ENCODE measurements around the gene BAZ2B.
"Not testable (repeated sequence)": the region's sequence is repeated elsewhere in the genome, so short reads cannot be mapped to it uniquely, and the experiment has no call there.

Gene BAZ2B

GRCh38 chr2:159616286-159616701 lies at the start of gene BAZ2B:
BAZ2B (minus strand) TSS chr2:159616548; CDS start chr2:159478719, 137,829 bp downstream.
- DNase-seq, result peak in 1 of 2 experiments; percentile 40

GRCh38 chr2:159661286-159661685 lies 44.9 kb upstream of the BAZ2B start:
- DNase-seq, result no peak

- DNase-seq, result no peak
Measured at GRCh38 chr2:159658881-159659873, 42.8 kb upstream of the BAZ2B start.

- DNase-seq, result no peak
Measured at GRCh38 chr2:159653962-159654361, 37.6 kb upstream of the BAZ2B start.

- no peak for DNase-seq
Measured at GRCh38 chr2:159651884-159652283, 35.5 kb upstream of the BAZ2B start.

- DNase-seq, result no peak
Measured at GRCh38 chr2:159650574-159650973, 34.2 kb upstream of the BAZ2B start.

- no peak for DNase-seq
Measured at GRCh38 chr2:159648643-159649042, 32.3 kb upstream of the BAZ2B start.

- DNase-seq, result no peak
Measured at GRCh38 chr2:159647667-159648066, 31.3 kb upstream of the BAZ2B start.

- no peak for DNase-seq
Measured at GRCh38 chr2:159640176-159640575, 23.8 kb upstream of the BAZ2B start.

- DNase-seq, result no peak
Measured at GRCh38 chr2:159639712-159640111, 23.4 kb upstream of the BAZ2B start.

- no peak for DNase-seq
Measured at GRCh38 chr2:159639071-159639470, 22.7 kb upstream of the BAZ2B start.

GRCh38 chr2:159637988-159638501 lies 21.7 kb upstream of the BAZ2B start:
- DNase-seq, result no peak

- DNase-seq, result no peak
Measured at GRCh38 chr2:159637240-159637639, 20.9 kb upstream of the BAZ2B start.

GRCh38 chr2:159635006-159635789 lies 18.9 kb upstream of the BAZ2B start:
- DNase-seq, result no peak

- DNase-seq, result no peak
Measured at GRCh38 chr2:159633219-159633618, 16.9 kb upstream of the BAZ2B start.

GRCh38 chr2:159625628-159626027 lies 9.3 kb upstream of the BAZ2B start:
- DNase-seq, result not testable (repeated sequence)

- no peak for DNase-seq
Measured at GRCh38 chr2:159623436-159623835, 7.1 kb upstream of the BAZ2B start.

GRCh38 chr2:159622966-159623365 lies 6.6 kb upstream of the BAZ2B start:
- DNase-seq, result no peak

- DNase-seq, result no peak
Measured at GRCh38 chr2:159620796-159621195, 4.4 kb upstream of the BAZ2B start.

GRCh38 chr2:159617646-159618045 lies 1.3 kb upstream of the BAZ2B start:
- DNase-seq, result peak in 1 of 2 experiments; percentile 41

GRCh38 chr2:159617100-159617499 lies 752 bp upstream of the BAZ2B start:
- no peak for DNase-seq

GRCh38 chr2:159615367-159616285 lies 722 bp downstream of the BAZ2B start:
- DNase-seq, result peak in 1 of 2 experiments; percentile 29
